Endothelial cell of umbilical vein (primary cell): ENCODE data around the gene SQOR. TPM values are rescaled to one million over a fixed set of nuclear protein-coding genes. Genes with fewer than 3 reads are reported as not detected.

Source experiments
- BruUV-seq: library from RNA; stranded (reverse); fragments of 400-500 nt; replicated peaks from 2 replicates; lab custom pipeline; 2021; lab: Mats Ljungman, UMichigan
- CTCF ChIA-PET: fragments of 300-600, 350-600 bp; sonication (Branson Sonifier 250); formaldehyde crosslinking; loops from one replicate; lab custom pipeline; 2021; ENCODE audit warnings: antibody characterized with exemption, inconsistent platforms; lab: Charles Lee
- POLR2A ChIA-PET: fragments of 300-600, 350-600 bp; sonication (Branson Sonifier 250); formaldehyde crosslinking; loops from one replicate; lab custom pipeline; 2021; ENCODE audit warnings: antibody characterized with exemption, inconsistent platforms; lab: Charles Lee
- DNase-seq: peaks from one replicate; pipeline ENCODE4 v3.0.0-alpha.2; 2011; ENCODE audit warnings: low read depth, low spot score
- FAIRE-seq: peaks from 2 replicates; lab custom pipeline; 2011; peaks lifted over from hg19 to GRCh38; lab: Jason Lieb, UNC
- H2AFZ ChIP-seq: 2 replicates; pipeline ENCODE4 v1.6.0; 2012; ENCODE audit warnings: low read depth, low read length, control low read depth, inconsistent platforms
- H3K27ac ChIP-seq: 2 replicates; pipeline ENCODE4 v1.5.1; 2011; ENCODE audit warnings: low read depth, mild to moderate bottlenecking, control low read depth, low read length, moderate library complexity; ENCODE audit not compliant: insufficient read depth
- H3K27me3 ChIP-seq, 2 experiments: 2 replicates each; pipeline versions ENCODE4 v1.6.0 to v1.6.1; 2011; ENCODE audit warnings: low read length in 2 of 2, mixed read lengths in 1 of 2; ENCODE audit not compliant: control insufficient read depth in 2 of 2, insufficient read depth in 2 of 2
- H3K36me3 ChIP-seq, 2 experiments: 2 replicates in 1 of 2; 3 replicates in 1 of 2; pipeline ENCODE4 v1.5.1; 2011; ENCODE audit warnings: low read length in 2 of 2, mild to moderate bottlenecking in 1 of 2, moderate library complexity in 1 of 2; ENCODE audit not compliant: control insufficient read depth in 2 of 2, insufficient read depth in 2 of 2; ENCODE audit errors: extremely low read depth in 1 of 2
- H3K4me1 ChIP-seq: 3 replicates; pipeline ENCODE4 v1.5.1; 2011; ENCODE audit warnings: mild to moderate bottlenecking, low read length; ENCODE audit not compliant: control insufficient read depth, insufficient read depth; ENCODE audit errors: extremely low read depth
- H3K4me2 ChIP-seq: 2 replicates; pipeline ENCODE4 v1.6.1; 2011; ENCODE audit warnings: low read length, control low read depth, mixed read lengths; ENCODE audit not compliant: insufficient read depth
- H3K4me3 ChIP-seq, 3 experiments: fragments of 200-600 bp in 1 of 3; sonication (generic), shearing (Covaris generic) in 1 of 3; replicated peaks in 1 of 3; 2 replicates each; pipeline ENCODE4 v1.5.1; 2011 to 2016; ENCODE audit warnings: control low read depth in 3 of 3, low read length in 3 of 3, mild to moderate bottlenecking in 2 of 3, inconsistent platforms in 1 of 3, low read depth in 1 of 3, moderate library complexity in 1 of 3; ENCODE audit not compliant: insufficient read depth in 1 of 3
- H3K79me2 ChIP-seq: 2 replicates; pipeline ENCODE4 v1.6.0; 2012; ENCODE audit warnings: low read length, inconsistent platforms; ENCODE audit not compliant: control insufficient read depth, insufficient read depth
- H3K9ac ChIP-seq: replicated peaks from 2 replicates; pipeline ENCODE3; 2011; ENCODE audit warnings: low read length, control low read depth; ENCODE audit not compliant: insufficient read depth; ENCODE audit errors: extremely low read depth
- H3K9me1 ChIP-seq: replicated peaks from 3 replicates; pipeline ENCODE4 v1.6.0; 2011; ENCODE audit warnings: mild to moderate bottlenecking, low read length; ENCODE audit not compliant: control insufficient read depth, insufficient read depth; ENCODE audit errors: extremely low read depth
- H3K9me3 ChIP-seq: replicated peaks from 2 replicates; pipeline ENCODE4 v1.5.1; 2012; ENCODE audit warnings: low read length, inconsistent platforms; ENCODE audit not compliant: control insufficient read depth, insufficient read depth
- H4K20me1 ChIP-seq: replicated peaks from 2 replicates; pipeline ENCODE3; 2011; ENCODE audit warnings: mild to moderate bottlenecking, low read length; ENCODE audit not compliant: control insufficient read depth, insufficient read depth; ENCODE audit errors: extremely low read depth
- EZH2 ChIP-seq: IDR thresholded peaks from 2 replicates; pipeline ENCODE4 v1.6.1; 2012; ENCODE audit warnings: borderline replicate concordance, low read depth, mild to moderate bottlenecking, moderate library complexity, low read length, inconsistent platforms; ENCODE audit not compliant: severe bottlenecking
- FOS ChIP-seq: IDR thresholded peaks from 2 replicates; pipeline ENCODE4 v1.6.1; 2011; ENCODE audit warnings: mild to moderate bottlenecking, low read length, moderate library complexity, borderline replicate concordance; ENCODE audit not compliant: insufficient read depth
- GATA2 ChIP-seq: IDR thresholded peaks from 2 replicates; pipeline ENCODE4 v1.7.0; 2011; ENCODE audit warnings: low read depth, mild to moderate bottlenecking, moderate library complexity, mixed read lengths, low read length; ENCODE audit not compliant: insufficient read length, insufficient read depth
- JUN ChIP-seq: IDR thresholded peaks from 2 replicates; pipeline ENCODE4 v1.6.1; 2011; ENCODE audit warnings: borderline replicate concordance, low read depth; ENCODE audit not compliant: insufficient read length, insufficient read depth
- MYC ChIP-seq: IDR thresholded peaks from one replicate; pipeline ENCODE4 v1.6.1; 2011; ENCODE audit warnings: mild to moderate bottlenecking, low read depth, low read length
- POLR2A ChIP-seq: IDR thresholded peaks from 2 replicates; pipeline ENCODE4 v1.6.1; 2012; ENCODE audit warnings: low read depth, mild to moderate bottlenecking, control low read depth, low read length
- POLR2AphosphoS5 ChIP-seq: IDR thresholded peaks from 2 replicates; pipeline ENCODE4 v1.6.1; 2012; ENCODE audit warnings: low read depth, mild to moderate bottlenecking, control low read depth, low read length, moderate library complexity; ENCODE audit not compliant: insufficient read depth
- dilution Hi-C: fragments of 300-500 bp; cut with MboI; formaldehyde crosslinking; loops from one replicate; pipeline ENCODE4 v1.15.0; 2019; ENCODE audit warnings: low sequenced_read_pairs; ENCODE audit not compliant: extremely low pct_ligation_motif_present
- intact Hi-C: fragments of 100-400 bp; cut with micrococcal nuclease; formaldehyde crosslinking; loops from one replicate; pipeline ENCODE4 v1.10.0; 2022
- polyA plus RNA-seq, 4 experiments: library from polyadenylated mRNA; depleted of rRNA in 3 of 4; stranded (reverse) in 3 of 4; unstranded in 1 of 4; fragments of >200 nt; gene quantifications; 2 replicates each; pipeline versions ENCODE4 v1.2.1 to v1.2.3, GENCODE V29; 2011 to 2012; ENCODE audit warnings: missing spikeins in 1 of 4
- total RNA-seq: library from RNA; stranded (reverse); gene quantifications from 2 replicates; pipeline ENCODE4 v1.2.3, GENCODE V29; 2021
- TF ChIP-seq, protein P1 (sequence below), 2 donors: IDR thresholded peaks; 1 replicate in 1 of 2; 2 replicates in 1 of 2; pipeline ENCODE4 v1.5.1; 2011; ENCODE audit warnings: low read length in 2 of 2, mild to moderate bottlenecking in 2 of 2, moderate library complexity in 2 of 2, control low read depth in 1 of 2, inconsistent platforms in 1 of 2, low read depth in 1 of 2; ENCODE audit not compliant: insufficient read depth in 1 of 2; ENCODE audit errors: extremely low read depth in 1 of 2
- TF ChIP-seq, protein P2 (sequence below): IDR thresholded peaks from 2 replicates; pipeline ENCODE4 v1.6.1; 2011; ENCODE audit not compliant: insufficient read depth, insufficient read length

Gene SQOR
- total and polyA plus RNA-seq, 2 donors (not counting 3 experiments of a cell fraction or from before 2014, with no cell fraction given) = 12.9 to 17.9 TPM

DNA sequence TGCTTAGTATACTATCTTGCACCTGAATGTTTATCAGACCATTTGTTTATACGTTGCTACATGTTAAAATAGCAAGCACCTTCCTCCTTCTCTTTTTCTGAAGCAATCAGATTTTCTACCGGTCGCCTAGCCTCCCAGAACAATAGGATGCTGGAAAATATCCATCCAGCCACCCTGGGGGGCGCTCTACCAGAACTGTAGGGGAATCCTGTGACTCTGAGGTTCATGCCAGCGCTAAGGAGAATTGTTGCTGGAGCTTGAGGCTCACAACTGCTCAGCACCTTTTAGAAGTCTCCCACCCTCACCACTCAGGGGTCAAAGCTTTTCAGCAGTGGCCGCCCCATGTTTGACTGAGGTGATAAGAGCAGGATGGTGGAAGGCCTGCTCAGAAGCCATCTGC lies 27.5 kb downstream of the SQOR start:
- no peak overlapping the region for H3K4me2 ChIP-seq
- no peak overlapping the region for H3K27ac ChIP-seq
- DNase-seq (no peak), FAIRE-seq (no peak)
- no peaks in the 10 kb centered on the region for H3K4me1 ChIP-seq
- ChIA-PET POLR2A (no interaction called here), CTCF (interaction anchor here (3.0 kb wide), 1 partner anchor 21 kb away, joined by 7 read pairs; no protein-coding TSS in a partner anchor)
- H3K79me2 ChIP-seq = no peaks in the 10 kb centered on the region
- H3K9me3 ChIP-seq = no peaks in the 10 kb centered on the region
- no peaks in the 10 kb centered on the region for H3K9me1 ChIP-seq
- no TSS peak for BruUV-seq
- peaks cover 0 to 2% of the 10 kb centered on the region in 2 experiments for H3K36me3 ChIP-seq
- intact Hi-C loops = no loop called here
- H3K4me3 ChIP-seq = no peak overlapping the region
- H4K20me1 ChIP-seq = no peaks in the 10 kb centered on the region
- dilution Hi-C loops = no loop called here
- H3K27me3 ChIP-seq = no peaks in the 10 kb centered on the region
- H3K9ac ChIP-seq = no peak overlapping the region
- no peak overlapping the region for H2AFZ ChIP-seq
- no peak for TF ChIP-seq FOS
- no peak for TF ChIP-seq POLR2AphosphoS5
- TF ChIP-seq POLR2A = no peak
- TF ChIP-seq EZH2 = no peak
- TF ChIP-seq, protein P1, sequence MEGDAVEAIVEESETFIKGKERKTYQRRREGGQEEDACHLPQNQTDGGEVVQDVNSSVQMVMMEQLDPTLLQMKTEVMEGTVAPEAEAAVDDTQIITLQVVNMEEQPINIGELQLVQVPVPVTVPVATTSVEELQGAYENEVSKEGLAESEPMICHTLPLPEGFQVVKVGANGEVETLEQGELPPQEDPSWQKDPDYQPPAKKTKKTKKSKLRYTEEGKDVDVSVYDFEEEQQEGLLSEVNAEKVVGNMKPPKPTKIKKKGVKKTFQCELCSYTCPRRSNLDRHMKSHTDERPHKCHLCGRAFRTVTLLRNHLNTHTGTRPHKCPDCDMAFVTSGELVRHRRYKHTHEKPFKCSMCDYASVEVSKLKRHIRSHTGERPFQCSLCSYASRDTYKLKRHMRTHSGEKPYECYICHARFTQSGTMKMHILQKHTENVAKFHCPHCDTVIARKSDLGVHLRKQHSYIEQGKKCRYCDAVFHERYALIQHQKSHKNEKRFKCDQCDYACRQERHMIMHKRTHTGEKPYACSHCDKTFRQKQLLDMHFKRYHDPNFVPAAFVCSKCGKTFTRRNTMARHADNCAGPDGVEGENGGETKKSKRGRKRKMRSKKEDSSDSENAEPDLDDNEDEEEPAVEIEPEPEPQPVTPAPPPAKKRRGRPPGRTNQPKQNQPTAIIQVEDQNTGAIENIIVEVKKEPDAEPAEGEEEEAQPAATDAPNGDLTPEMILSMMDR (IDR thresholded peaks at IDR 0.05; ENCODE audit: extremely low read depth in 1 of 2, insufficient read depth in 1 of 2, low read depth in 1 of 2, low read length in 2 of 2) = no peak
- TF ChIP-seq GATA2 = no peak
- TF ChIP-seq JUN = no peak
- TF ChIP-seq, protein P2, sequence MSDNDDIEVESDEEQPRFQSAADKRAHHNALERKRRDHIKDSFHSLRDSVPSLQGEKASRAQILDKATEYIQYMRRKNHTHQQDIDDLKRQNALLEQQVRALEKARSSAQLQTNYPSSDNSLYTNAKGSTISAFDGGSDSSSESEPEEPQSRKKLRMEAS = no peak
- no peak for TF ChIP-seq MYC
